GM12892 (cell line): ENCODE results near the gene HOTAIR.

Experiments used
- DNase-seq: peaks from one replicate; pipeline ENCODE4 v3.0.0; 2011; ENCODE audit not compliant: insufficient read length
- FAIRE-seq: peaks from 2 replicates; lab custom pipeline; 2011; peaks lifted over from hg19 to GRCh38; lab: Jason Lieb, UNC
- POLR2A ChIP-seq: IDR thresholded peaks from 2 replicates; pipeline ENCODE4 v1.6.1; 2011; ENCODE audit warnings: low read depth, low read length, control low read depth
- POLR2AphosphoS5 ChIP-seq: IDR thresholded peaks from 2 replicates; pipeline ENCODE4 v1.6.1; 2011; ENCODE audit warnings: low read depth, low read length, control low read depth
- TAF1 ChIP-seq: IDR thresholded peaks from 2 replicates; pipeline ENCODE4 v1.6.1; 2011; ENCODE audit warnings: low read depth, mild to moderate bottlenecking, control low read depth, low read length, borderline replicate concordance

Gene HOTAIR

GRCh38 chr12:53956251-53956887, 18.4 kb downstream of the HOTAIR start:
- FAIRE-seq (peak; percentile 46), DNase-seq (no peak)
- no peak for TF ChIP-seq POLR2AphosphoS5
- no peak for TF ChIP-seq POLR2A
- no peak for TF ChIP-seq TAF1

- TF ChIP-seq POLR2A (no peak), POLR2AphosphoS5 (no peak), TAF1 (no peak)
- no peak for FAIRE-seq
- no peak for DNase-seq
Observed at GRCh38 chr12:53955776-53956250, 18.9 kb downstream of the HOTAIR start.

- no peak for FAIRE-seq
Observed at GRCh38 chr12:53955036-53955775, 19.5 kb downstream of the HOTAIR start.

GRCh38 chr12:53954694-53955035, 20.1 kb downstream of the HOTAIR start, which contains the start of gene HOXC12:
HOXC12 (plus strand) TSS chr12:53954903; CDS start chr12:53954930, 27 bp downstream.
- no peak for DNase-seq
- FAIRE-seq = no peak
- TF ChIP-seq POLR2AphosphoS5 = no peak
- no peak for TF ChIP-seq TAF1
- TF ChIP-seq POLR2A = no peak

More at GRCh38 chr12:53955036-53955775, 19.5 kb downstream of the HOTAIR start:
- TF ChIP-seq TAF1 = no peak
- no peak for TF ChIP-seq POLR2A
- TF ChIP-seq POLR2AphosphoS5 = no peak
- no peak for DNase-seq

- no peak for DNase-seq
- no peak for FAIRE-seq
- no peak for TF ChIP-seq POLR2AphosphoS5
- TF ChIP-seq POLR2A = no peak
- no peak for TF ChIP-seq TAF1
Observed at GRCh38 chr12:53953831-53954693, 20.7 kb downstream of the HOTAIR start.

GRCh38 chr12:53952871-53953734, 21.7 kb downstream of the HOTAIR start:
- TF ChIP-seq TAF1 (no peak), POLR2A (no peak), POLR2AphosphoS5 (no peak)
- FAIRE-seq = no peak
- DNase-seq = no peak

- TF ChIP-seq POLR2AphosphoS5 (no peak), POLR2A (no peak), TAF1 (no peak)
- DNase-seq (no peak), FAIRE-seq (no peak)
Observed at GRCh38 chr12:53952335-53952694, 22.4 kb downstream of the HOTAIR start.

- TF ChIP-seq TAF1 = no peak
- no peak for TF ChIP-seq POLR2A
- no peak for TF ChIP-seq POLR2AphosphoS5
- FAIRE-seq (no peak), DNase-seq (no peak)
Observed at GRCh38 chr12:53951577-53952334, 23.0 kb downstream of the HOTAIR start.

GRCh38 chr12:53950789-53951576, 23.8 kb downstream of the HOTAIR start:
- FAIRE-seq (no peak), DNase-seq (no peak)
- no peak for TF ChIP-seq TAF1

- no peak for FAIRE-seq
- TF ChIP-seq POLR2A = no peak
- TF ChIP-seq TAF1 = no peak
- TF ChIP-seq POLR2AphosphoS5 = no peak
Observed at GRCh38 chr12:53950437-53950773, 24.3 kb downstream of the HOTAIR start.

More at GRCh38 chr12:53950437-53950773, 24.3 kb downstream of the HOTAIR start:
- DNase-seq = no peak
